ENCODE results near the gene ELF4.

DNA sequence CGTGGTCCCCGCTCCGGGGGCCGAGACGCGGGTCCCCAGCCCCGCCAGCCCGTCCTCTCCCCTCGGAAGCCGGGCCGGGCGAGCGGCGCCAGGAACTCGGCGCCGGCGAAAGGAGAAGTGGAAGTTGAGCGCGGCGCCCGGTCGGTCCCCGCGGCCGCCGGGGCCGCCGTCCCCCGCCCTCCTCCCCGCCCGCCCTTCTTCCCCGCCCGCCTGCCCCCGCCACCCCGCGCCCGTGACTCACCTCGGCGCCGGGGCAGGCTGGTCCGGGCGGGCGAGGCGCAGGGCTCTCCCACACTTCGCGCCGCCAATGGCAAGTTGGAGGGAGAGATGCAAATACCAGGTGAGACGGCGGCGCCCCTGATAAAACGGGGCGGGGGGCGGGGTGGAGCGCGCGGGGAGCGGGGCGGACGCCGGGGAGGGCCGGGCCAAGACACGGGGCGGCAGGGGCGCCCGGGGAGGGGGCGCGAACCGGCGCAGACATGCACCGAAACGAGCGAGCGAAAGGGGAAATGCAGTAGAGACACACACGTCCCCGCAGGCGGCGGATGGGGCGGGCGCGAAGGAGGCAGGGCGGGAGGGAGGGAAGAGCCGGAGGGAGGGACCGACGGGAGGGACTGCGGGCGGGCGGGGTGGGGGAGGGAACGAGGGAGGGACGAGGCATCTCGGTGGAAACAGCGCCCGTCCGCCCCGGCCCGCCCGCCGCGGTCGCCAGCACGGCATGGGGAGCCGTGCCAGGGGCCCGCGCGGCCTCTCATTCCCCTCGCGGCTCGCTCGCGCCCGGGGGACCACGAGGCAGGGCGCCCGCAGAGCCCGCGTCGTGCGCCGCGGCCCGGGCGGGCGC, at the start of gene ELF4:
- TF ChIP-seq, protein P1, sequence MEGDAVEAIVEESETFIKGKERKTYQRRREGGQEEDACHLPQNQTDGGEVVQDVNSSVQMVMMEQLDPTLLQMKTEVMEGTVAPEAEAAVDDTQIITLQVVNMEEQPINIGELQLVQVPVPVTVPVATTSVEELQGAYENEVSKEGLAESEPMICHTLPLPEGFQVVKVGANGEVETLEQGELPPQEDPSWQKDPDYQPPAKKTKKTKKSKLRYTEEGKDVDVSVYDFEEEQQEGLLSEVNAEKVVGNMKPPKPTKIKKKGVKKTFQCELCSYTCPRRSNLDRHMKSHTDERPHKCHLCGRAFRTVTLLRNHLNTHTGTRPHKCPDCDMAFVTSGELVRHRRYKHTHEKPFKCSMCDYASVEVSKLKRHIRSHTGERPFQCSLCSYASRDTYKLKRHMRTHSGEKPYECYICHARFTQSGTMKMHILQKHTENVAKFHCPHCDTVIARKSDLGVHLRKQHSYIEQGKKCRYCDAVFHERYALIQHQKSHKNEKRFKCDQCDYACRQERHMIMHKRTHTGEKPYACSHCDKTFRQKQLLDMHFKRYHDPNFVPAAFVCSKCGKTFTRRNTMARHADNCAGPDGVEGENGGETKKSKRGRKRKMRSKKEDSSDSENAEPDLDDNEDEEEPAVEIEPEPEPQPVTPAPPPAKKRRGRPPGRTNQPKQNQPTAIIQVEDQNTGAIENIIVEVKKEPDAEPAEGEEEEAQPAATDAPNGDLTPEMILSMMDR (IDR thresholded peaks at IDR 0.05): no peak
- TF ChIP-seq POLR2A (IDR thresholded peaks at IDR 0.05): no peak

All from right lobe of liver (tissue), 4 donors.